OCI-LY1 (cell line): ENCODE results near the gene TBC1D3D.
"Not testable (repeated sequence)": the region's sequence is repeated elsewhere in the genome, so short reads cannot be mapped to it uniquely, and the experiment has no call there.

Experiments
- H2AFZ ChIP-seq: fragments of 200-600 bp; sonication (generic), shearing (Covaris generic); 2 replicates; pipeline ENCODE4 v1.6.0; 2014; ENCODE audit warnings: antibody characterized with exemption, mild to moderate bottlenecking, low read length
- H3F3A ChIP-seq: fragments of 200-600 bp; sonication (generic), shearing (Covaris generic); 2 replicates; pipeline ENCODE4 v1.6.0; 2014; ENCODE audit warnings: mild to moderate bottlenecking, antibody characterized with exemption, low read length, moderate library complexity; ENCODE audit not compliant: insufficient read depth
- H3K27ac ChIP-seq: fragments of 200-600 bp; sonication (generic); 2 replicates; pipeline ENCODE4 v1.5.1; 2014; ENCODE audit warnings: low read length, mixed run types, mild to moderate bottlenecking, low read depth; ENCODE audit not compliant: poor library complexity, severe bottlenecking
- H3K27me3 ChIP-seq: fragments of 200-600 bp; sonication (generic); 2 replicates; pipeline ENCODE4 v1.6.0; 2014; ENCODE audit warnings: antibody characterized with exemption, mild to moderate bottlenecking, low read length, moderate library complexity; ENCODE audit not compliant: insufficient read depth
- H3K36me3 ChIP-seq: fragments of 200-600 bp; sonication (generic); 2 replicates; pipeline ENCODE4 v1.6.1; 2014; ENCODE audit warnings: mild to moderate bottlenecking, antibody characterized with exemption, low read length, moderate library complexity, mixed read lengths; ENCODE audit not compliant: insufficient read depth
- H3K4me1 ChIP-seq: fragments of 200-600 bp; sonication (generic); 2 replicates; pipeline ENCODE4 v1.5.1; 2014; ENCODE audit warnings: mild to moderate bottlenecking, low read length, moderate library complexity; ENCODE audit not compliant: insufficient read depth, severe bottlenecking
- H3K4me2 ChIP-seq: fragments of 200-600 bp; sonication (generic), shearing (Covaris generic); 2 replicates; pipeline ENCODE4 v1.6.1; 2014; ENCODE audit warnings: low read length
- H3K4me3 ChIP-seq: fragments of 200-600 bp; sonication (generic); 2 replicates; pipeline ENCODE4 v1.5.1; 2014; ENCODE audit warnings: low read length, low read depth, mild to moderate bottlenecking, mixed read lengths; ENCODE audit not compliant: poor library complexity, severe bottlenecking
- H3K79me2 ChIP-seq: fragments of 200-600 bp; shearing (Covaris generic); 2 replicates; pipeline ENCODE4 v1.6.1; 2016; ENCODE audit warnings: mixed run types, low read length, mixed read lengths; ENCODE audit not compliant: insufficient read depth
- H3K9ac ChIP-seq: fragments of 200-600 bp; sonication (generic), shearing (Covaris generic); 2 replicates; pipeline ENCODE4 v1.6.1; 2014; ENCODE audit warnings: mild to moderate bottlenecking, low read length, mixed read lengths
- H3K9me2 ChIP-seq: fragments of 200-600 bp; sonication (generic), shearing (Covaris generic); 2 replicates; pipeline ENCODE4 v1.6.1; 2014; ENCODE audit warnings: low read depth, mild to moderate bottlenecking, low read length, mixed read lengths
- H3K9me3 ChIP-seq: fragments of 200-600 bp; shearing (Covaris generic); 2 replicates; pipeline ENCODE4 v1.6.1; 2014; ENCODE audit warnings: low read length, mixed read lengths
- H4K20me1 ChIP-seq: fragments of 200-600 bp; sonication (generic), shearing (Covaris generic); 2 replicates; pipeline ENCODE4 v1.6.0; 2016; ENCODE audit warnings: mild to moderate bottlenecking, low read length; ENCODE audit not compliant: insufficient read depth

Gene TBC1D3D

DNA sequence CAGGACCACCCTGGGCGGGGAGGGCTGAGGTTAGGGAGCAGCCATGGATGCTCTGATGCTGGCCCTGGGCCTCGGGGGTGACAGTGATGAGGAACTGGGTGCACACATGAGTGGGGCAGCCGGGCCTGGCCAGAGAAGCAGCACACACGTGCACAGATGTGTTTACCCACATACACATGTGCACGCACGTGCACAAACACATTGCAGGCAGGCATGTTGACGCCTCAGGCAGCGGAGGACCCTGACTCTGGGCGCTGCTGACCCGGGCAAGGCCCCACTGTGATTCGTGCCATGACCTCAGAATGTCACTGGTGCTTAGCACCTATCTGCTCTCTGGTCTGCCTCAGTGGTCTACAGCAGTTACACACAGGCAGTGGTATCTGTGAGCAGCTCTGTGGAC lies at the start of gene TBC1D3D:
Gene TBC1D3D (plus strand): TSS at position 301 of the 400 bp plus-strand sequence. CDS start 1,585 bp downstream, outside the sequence.
- not testable (repeated sequence) for H3K36me3 ChIP-seq, H3K9me2 ChIP-seq, H3K4me3 ChIP-seq, H3K9me3 ChIP-seq, H3F3A ChIP-seq, H3K79me2 ChIP-seq, H3K4me2 ChIP-seq, H3K9ac ChIP-seq, H2AFZ ChIP-seq, H3K27me3 ChIP-seq, H3K4me1 ChIP-seq, H3K27ac ChIP-seq, H4K20me1 ChIP-seq

- not testable (repeated sequence) for H3K9me2 ChIP-seq, H3K9ac ChIP-seq, H3K27ac ChIP-seq, H3K4me1 ChIP-seq, H3K27me3 ChIP-seq, H3K79me2 ChIP-seq, H3K4me2 ChIP-seq, H3F3A ChIP-seq, H3K36me3 ChIP-seq, H3K9me3 ChIP-seq, H2AFZ ChIP-seq, H3K4me3 ChIP-seq, H4K20me1 ChIP-seq
These were observed 14.8 kb upstream of the TBC1D3D start, which contains the start of gene TBC1D3L for GRCh38 chr17:37988960-37989359. Gene TBC1D3L, minus strand, starts transcription at chr17:37989060. Its CDS starts 1,540 bp downstream, at chr17:37987520.
